HL-60 (cell line): ENCODE measurements around the gene HPS3.

Experiments
- GABPA ChIP-seq: IDR thresholded peaks from 2 replicates; pipeline ENCODE4 v1.6.1; 2012; ENCODE audit warnings: low read depth
- POLR2AphosphoS5 ChIP-seq: IDR thresholded peaks from 2 replicates; pipeline ENCODE4 v1.6.1; 2012; ENCODE audit warnings: low read depth
- REST ChIP-seq: IDR thresholded peaks from 2 replicates; pipeline ENCODE4 v1.6.1; 2012; ENCODE audit warnings: low read depth; ENCODE audit not compliant: insufficient replicate concordance
- SPI1 ChIP-seq: IDR thresholded peaks from 2 replicates; pipeline ENCODE4 v1.6.1; 2012; ENCODE audit warnings: low read depth, mild to moderate bottlenecking, borderline replicate concordance
- TF ChIP-seq, protein P1 (sequence below): IDR thresholded peaks from one replicate; pipeline ENCODE4 v1.5.1; 2011; ENCODE audit warnings: low read length, control low read depth, inconsistent platforms; ENCODE audit not compliant: insufficient read depth

GRCh38 chr3:149214702-149215101 lies 85.3 kb downstream of the HPS3 start:
- TF ChIP-seq, protein P1, sequence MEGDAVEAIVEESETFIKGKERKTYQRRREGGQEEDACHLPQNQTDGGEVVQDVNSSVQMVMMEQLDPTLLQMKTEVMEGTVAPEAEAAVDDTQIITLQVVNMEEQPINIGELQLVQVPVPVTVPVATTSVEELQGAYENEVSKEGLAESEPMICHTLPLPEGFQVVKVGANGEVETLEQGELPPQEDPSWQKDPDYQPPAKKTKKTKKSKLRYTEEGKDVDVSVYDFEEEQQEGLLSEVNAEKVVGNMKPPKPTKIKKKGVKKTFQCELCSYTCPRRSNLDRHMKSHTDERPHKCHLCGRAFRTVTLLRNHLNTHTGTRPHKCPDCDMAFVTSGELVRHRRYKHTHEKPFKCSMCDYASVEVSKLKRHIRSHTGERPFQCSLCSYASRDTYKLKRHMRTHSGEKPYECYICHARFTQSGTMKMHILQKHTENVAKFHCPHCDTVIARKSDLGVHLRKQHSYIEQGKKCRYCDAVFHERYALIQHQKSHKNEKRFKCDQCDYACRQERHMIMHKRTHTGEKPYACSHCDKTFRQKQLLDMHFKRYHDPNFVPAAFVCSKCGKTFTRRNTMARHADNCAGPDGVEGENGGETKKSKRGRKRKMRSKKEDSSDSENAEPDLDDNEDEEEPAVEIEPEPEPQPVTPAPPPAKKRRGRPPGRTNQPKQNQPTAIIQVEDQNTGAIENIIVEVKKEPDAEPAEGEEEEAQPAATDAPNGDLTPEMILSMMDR: no peak
- no peak for TF ChIP-seq REST
- no peak for TF ChIP-seq POLR2AphosphoS5
- TF ChIP-seq SPI1: no peak
- no peak for TF ChIP-seq GABPA
